ENCODE measurements around the gene ANGPTL1.
"Not testable (repeated sequence)": the region's sequence is repeated elsewhere in the genome, so short reads cannot be mapped to it uniquely, and the experiment has no call there.

ANGPTL1 gene

DNA sequence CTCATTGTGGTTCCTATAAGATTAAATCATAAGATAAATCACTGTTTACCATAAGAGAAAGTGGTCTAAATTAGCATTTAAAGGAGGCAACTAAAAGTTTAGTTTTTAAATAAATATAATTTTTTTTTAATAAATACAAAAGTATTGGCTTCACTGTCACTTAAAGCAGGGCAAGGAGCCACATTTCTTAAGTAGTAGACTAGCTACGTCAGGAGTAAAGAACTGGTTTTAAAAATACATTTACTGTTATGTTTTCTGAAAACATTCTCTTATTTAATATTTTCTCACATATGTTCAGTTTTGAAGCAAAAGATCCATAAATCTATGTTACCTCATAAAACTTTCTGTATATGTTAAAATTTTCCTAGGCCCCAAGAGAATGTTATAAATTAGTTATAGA lies 2.2 kb downstream of the ANGPTL1 start:
- H3K4me3 ChIP-seq (ENCODE audit: low read depth, low read length) = no peak overlapping the region
- TF ChIP-seq, protein P1, sequence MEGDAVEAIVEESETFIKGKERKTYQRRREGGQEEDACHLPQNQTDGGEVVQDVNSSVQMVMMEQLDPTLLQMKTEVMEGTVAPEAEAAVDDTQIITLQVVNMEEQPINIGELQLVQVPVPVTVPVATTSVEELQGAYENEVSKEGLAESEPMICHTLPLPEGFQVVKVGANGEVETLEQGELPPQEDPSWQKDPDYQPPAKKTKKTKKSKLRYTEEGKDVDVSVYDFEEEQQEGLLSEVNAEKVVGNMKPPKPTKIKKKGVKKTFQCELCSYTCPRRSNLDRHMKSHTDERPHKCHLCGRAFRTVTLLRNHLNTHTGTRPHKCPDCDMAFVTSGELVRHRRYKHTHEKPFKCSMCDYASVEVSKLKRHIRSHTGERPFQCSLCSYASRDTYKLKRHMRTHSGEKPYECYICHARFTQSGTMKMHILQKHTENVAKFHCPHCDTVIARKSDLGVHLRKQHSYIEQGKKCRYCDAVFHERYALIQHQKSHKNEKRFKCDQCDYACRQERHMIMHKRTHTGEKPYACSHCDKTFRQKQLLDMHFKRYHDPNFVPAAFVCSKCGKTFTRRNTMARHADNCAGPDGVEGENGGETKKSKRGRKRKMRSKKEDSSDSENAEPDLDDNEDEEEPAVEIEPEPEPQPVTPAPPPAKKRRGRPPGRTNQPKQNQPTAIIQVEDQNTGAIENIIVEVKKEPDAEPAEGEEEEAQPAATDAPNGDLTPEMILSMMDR (IDR thresholded peaks at IDR 0.05; ENCODE audit: low read depth, low read length, missing control alignments) = no peak
- no peak for DNase-seq (ENCODE audit: low read depth)

GRCh38 chr1:178867670-178868069 lies 3.2 kb downstream of the ANGPTL1 start:
- TF ChIP-seq, protein P1 (IDR thresholded peaks at IDR 0.05; ENCODE audit: low read depth, low read length, missing control alignments) = no peak
- H3K4me3 ChIP-seq (ENCODE audit: low read depth, low read length) = no peak overlapping the region
- no peak for DNase-seq (ENCODE audit: low read depth)

DNA sequence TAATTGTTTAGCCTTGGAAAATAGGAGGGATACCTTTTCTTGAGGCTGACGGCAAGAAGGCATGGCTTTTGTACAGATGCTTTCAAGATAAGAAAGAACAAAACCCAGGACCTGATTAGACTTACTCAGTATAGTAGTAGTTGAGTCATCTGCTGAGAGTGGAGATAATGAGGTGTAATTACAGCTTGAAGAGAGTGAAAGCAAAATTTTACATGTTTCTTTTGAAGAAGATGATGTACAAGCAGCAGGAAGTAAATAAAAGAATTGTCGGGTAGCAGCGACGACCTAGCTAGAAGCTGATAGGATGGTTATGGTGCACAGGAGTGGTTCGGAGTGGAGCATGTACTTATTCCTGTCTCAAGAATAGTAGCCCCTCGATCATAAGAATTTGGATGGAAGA lies 6.6 kb downstream of the ANGPTL1 start:
- DNase-seq (ENCODE audit: low read depth) = no peak
- no peak overlapping the region for H3K4me3 ChIP-seq (ENCODE audit: low read depth, low read length)

GRCh38 chr1:178862864-178863263 lies 8.0 kb downstream of the ANGPTL1 start:
- DNase-seq (ENCODE audit: low read depth) = no peak
- TF ChIP-seq, protein P1 (IDR thresholded peaks at IDR 0.05; ENCODE audit: low read depth, low read length, missing control alignments) = no peak
- no peak overlapping the region for H3K4me3 ChIP-seq (ENCODE audit: low read depth, low read length)

More for the DNA sequence above, 6.6 kb downstream of the ANGPTL1 start:
- TF ChIP-seq, protein P1 (IDR thresholded peaks at IDR 0.05; ENCODE audit: low read depth, low read length, missing control alignments) = no peak

DNA sequence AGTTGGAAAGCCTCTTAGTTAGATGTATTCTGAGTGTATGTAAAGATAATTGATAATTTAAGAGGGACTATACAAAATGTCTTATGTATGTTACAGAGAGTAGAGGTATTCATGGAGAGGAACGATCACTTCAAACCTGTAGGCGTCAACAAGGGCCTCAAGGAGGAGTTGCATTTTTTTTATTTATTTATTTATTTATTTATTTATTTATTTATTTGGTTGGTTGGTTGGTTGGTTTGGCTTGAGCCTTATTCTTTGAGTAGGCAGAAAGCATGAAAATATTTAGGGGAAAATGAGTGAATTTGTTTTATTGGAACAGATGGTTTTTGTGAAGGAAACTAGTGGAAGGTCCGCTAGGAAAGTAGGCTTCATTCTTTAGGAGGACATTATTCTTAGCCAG lies 8.5 kb downstream of the ANGPTL1 start:
- H3K4me3 ChIP-seq (ENCODE audit: low read depth, low read length) = no peak overlapping the region
- no peak for DNase-seq (ENCODE audit: low read depth)
- TF ChIP-seq, protein P1 (IDR thresholded peaks at IDR 0.05; ENCODE audit: low read depth, low read length, missing control alignments) = no peak

DNA sequence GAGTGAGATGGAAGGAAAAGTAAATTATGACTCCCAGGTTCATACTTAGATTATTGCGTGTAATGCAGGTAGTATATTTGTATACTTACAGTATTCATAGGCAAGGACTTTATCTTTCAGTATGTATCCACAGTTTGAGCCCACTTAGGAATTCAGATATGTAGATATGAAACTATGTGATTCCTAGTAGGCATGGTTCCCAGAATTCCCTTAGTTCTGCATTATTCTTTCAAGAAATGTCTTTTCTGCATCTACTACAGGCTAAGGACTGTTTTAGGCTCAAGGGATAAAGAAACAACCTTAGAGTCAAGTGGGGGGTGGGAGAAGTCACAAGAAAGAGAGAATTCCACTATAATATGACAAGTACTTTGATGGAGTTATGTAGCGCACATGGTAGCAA lies 13.8 kb downstream of the ANGPTL1 start:
- no peak for DNase-seq (ENCODE audit: low read depth)
- no peak overlapping the region for H3K4me3 ChIP-seq (ENCODE audit: low read depth, low read length)
- TF ChIP-seq, protein P1 (IDR thresholded peaks at IDR 0.05; ENCODE audit: low read depth, low read length, missing control alignments) = no peak

GRCh38 chr1:178849918-178850317 lies 21.0 kb downstream of the ANGPTL1 start:
- no peak for DNase-seq (ENCODE audit: low read depth)
- no peak overlapping the region for H3K4me3 ChIP-seq (ENCODE audit: low read depth, low read length)
- TF ChIP-seq, protein P1 (IDR thresholded peaks at IDR 0.05; ENCODE audit: low read depth, low read length, missing control alignments) = no peak

DNA sequence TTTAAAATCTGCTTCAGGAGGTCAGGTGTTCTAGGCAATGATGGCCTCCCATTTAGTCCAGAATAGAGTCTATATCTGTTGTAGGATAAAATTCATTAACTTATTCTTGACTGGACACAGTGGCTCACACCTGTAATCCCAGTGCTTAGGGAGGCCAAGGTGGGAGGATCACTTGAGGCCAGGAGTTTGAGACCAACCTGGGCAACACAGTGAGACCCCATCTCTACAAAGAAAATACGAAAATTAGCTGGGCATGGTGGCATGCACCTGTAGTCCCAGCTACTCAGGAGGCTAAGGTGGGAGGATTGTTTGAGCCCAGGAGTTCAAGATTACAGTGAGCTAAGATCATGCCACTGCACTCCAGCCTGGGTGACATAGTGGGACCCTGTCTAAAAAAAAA lies 23.0 kb downstream of the ANGPTL1 start:
- H3K4me3 ChIP-seq (ENCODE audit: low read depth, low read length); DNase-seq (ENCODE audit: low read depth): not testable (repeated sequence)

Measured in GM12864 (cell line).